ENCODE measurements around the gene SCNN1A. TPM values are rescaled to one million over a fixed set of nuclear protein-coding genes. Genes with fewer than 3 reads are reported as not detected.

The SCNN1A gene
- total and polyA plus RNA-seq, 8 donors: 2.3 to 212 (median 3.5) TPM

GRCh38 chr12:6317693-6318439 is 57.5 kb downstream of the SCNN1A start:
- no peaks in the 10 kb centered on the region for H3K9me3 ChIP-seq
- no peak for DNase-seq
- H3K27ac ChIP-seq: no peak overlapping the region
- TF ChIP-seq CTCF (IDR thresholded peaks at IDR 0.05): no peak
- intact Hi-C loops (cut with DNase I): no loop called here
- H3K36me3 ChIP-seq: no peaks in the 10 kb centered on the region
- H3K27me3 ChIP-seq: no peaks in the 10 kb centered on the region
- ATAC-seq: no peak
- no peak overlapping the region for H3K4me3 ChIP-seq
- peaks cover 0 to 24% of the 10 kb centered on the region in 2 donors for H3K4me1 ChIP-seq

GRCh38 chr12:6316921-6317692 is 58.3 kb downstream of the SCNN1A start:
- Histone ChIP-seq H3K36me3 (no peaks in the 10 kb centered on the region), H3K27ac (no peak overlapping the region), H3K27me3 (no peaks in the 10 kb centered on the region), H3K4me1 (peaks cover 0 to 24% of the 10 kb centered on the region in 2 donors), H3K4me3 (no peak overlapping the region), H3K9me3 (no peaks in the 10 kb centered on the region)
- ATAC-seq: no peak
- no peak for DNase-seq
- intact Hi-C loops (cut with DNase I): no loop called here
- no peak for TF ChIP-seq CTCF (IDR thresholded peaks at IDR 0.05)

GRCh38 chr12:6315704-6316597 is 59.4 kb downstream of the SCNN1A start:
- DNase-seq: no peak
- Histone ChIP-seq H3K27ac (no peak overlapping the region), H3K4me3 (no peak overlapping the region), H3K4me1 (peaks cover 0 to 25% of the 10 kb centered on the region in 2 donors), H3K27me3 (peaks cover 0 to 6% of the 10 kb centered on the region in 2 donors), H3K9me3 (no peaks in the 10 kb centered on the region), H3K36me3 (no peaks in the 10 kb centered on the region)
- intact Hi-C loops (cut with DNase I): no loop called here
- no peak for TF ChIP-seq CTCF (IDR thresholded peaks at IDR 0.05)
- no peak for ATAC-seq

GRCh38 chr12:6315184-6315583 is 60.2 kb downstream of the SCNN1A start:
- no peak for ATAC-seq
- Histone ChIP-seq H3K27me3 (peaks cover 4 to 13% of the 10 kb centered on the region in 2 donors), H3K4me3 (no peak overlapping the region), H3K27ac (no peak overlapping the region), H3K9me3 (no peaks in the 10 kb centered on the region), H3K36me3 (no peaks in the 10 kb centered on the region), H3K4me1 (peaks cover 0 to 32% of the 10 kb centered on the region in 2 donors)
- intact Hi-C loops (cut with DNase I): no loop called here
- TF ChIP-seq CTCF (IDR thresholded peaks at IDR 0.05): no peak
- DNase-seq: no peak
